ENCODE measurements around the gene GABRA5. TPM values are rescaled to one million over a fixed set of nuclear protein-coding genes. Genes with fewer than 3 reads are reported as not detected.

GABRA5 gene
- total and polyA plus RNA-seq, 2 of the 4 experiments (the other 2 are of a cell fraction) = 4.0 to 7.3 TPM

DNA sequence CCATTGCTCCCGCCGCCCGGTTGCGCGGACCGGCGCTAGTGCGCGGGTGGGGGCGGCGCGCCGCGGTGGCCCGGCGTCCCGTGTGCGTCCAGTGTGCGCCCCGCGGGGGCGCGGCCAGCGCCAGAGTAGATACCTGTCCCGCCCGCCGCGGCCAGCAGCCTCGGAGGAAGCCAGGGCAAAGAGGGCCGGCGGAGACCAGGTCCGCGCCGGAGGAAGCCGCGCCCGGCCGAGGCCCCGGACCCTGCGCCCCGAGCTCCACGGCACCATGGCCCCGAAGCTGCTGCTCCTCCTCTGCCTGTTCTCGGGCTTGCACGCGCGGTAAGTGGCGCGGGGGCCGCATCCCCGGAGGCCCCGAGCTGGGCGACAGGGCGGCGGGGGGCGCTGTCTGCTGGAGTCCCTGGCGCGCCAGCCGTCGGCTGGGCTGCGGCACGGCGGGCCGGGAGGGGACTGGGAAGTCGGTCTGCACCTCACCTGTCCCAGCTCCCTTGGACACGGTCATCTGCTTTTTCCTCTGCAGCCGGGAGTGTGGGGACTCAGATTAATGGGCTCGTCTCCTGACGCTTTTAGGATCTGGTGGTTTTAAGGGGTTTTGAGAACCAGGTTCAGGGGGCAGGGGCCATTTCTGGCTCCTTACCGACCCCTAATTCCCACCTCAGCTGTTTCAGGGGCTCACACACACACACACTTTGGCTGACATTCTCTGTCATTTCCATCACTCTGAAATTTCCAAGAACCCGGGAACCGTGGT lies 104.6 kb downstream of the GABRA5 start:
- in situ Hi-C loops (cut with MboI; ENCODE audit: low sequenced_read_pairs) (no loop called here), intact Hi-C loops (cut with micrococcal nuclease) (no loop called here), dilution Hi-C loops (cut with HindIII; ENCODE audit: low sequenced_read_pairs, unreplicated experiment) (no loop called here)
- Histone ChIP-seq H2AK5ac (ENCODE audit: low read depth, low read length) (no peak overlapping the region), H4K20me1 (ENCODE audit: insufficient read depth, low read length) (no peaks in the 10 kb centered on the region), H3K36me3 (ENCODE audit: control insufficient read depth, insufficient read depth, low read length) (no peaks in the 10 kb centered on the region), H3K4ac (ENCODE audit: low read depth, low read length) (no peak overlapping the region), H3K4me1 (ENCODE audit: control insufficient read depth, insufficient read depth, low read length) (no peaks in the 10 kb centered on the region), H3K18ac (ENCODE audit: low read depth, low read length) (no peak overlapping the region), H3K56ac (ENCODE audit: extremely low read depth, insufficient read depth, low read length) (no peak overlapping the region), H3K79me1 (ENCODE audit: low read depth in 1 of 2, low read length in 2 of 2) (no peaks in the 10 kb centered on the region), H3K4me3 (ENCODE audit: insufficient read depth, low read depth, low read length) (no peak overlapping the region), H3K4me2 (ENCODE audit: low read depth, low read length) (no peak overlapping the region), H2BK15ac (ENCODE audit: low read depth, low read length) (no peak overlapping the region), H3K9me1 (ENCODE audit: insufficient read depth, low read length) (no peaks in the 10 kb centered on the region), H3K27me3 (ENCODE audit: control insufficient read depth, insufficient read depth, low read length) (no peaks in the 10 kb centered on the region), H2BK20ac (ENCODE audit: low read depth, low read length) (no peak overlapping the region), H4K91ac (ENCODE audit: insufficient read depth, low read depth, low read length) (no peak overlapping the region), H4K5ac (ENCODE audit: low read depth, low read length) (no peak overlapping the region), H4K8ac (ENCODE audit: low read depth in 2 of 2, low read length in 2 of 2) (no peak overlapping the region), H3K14ac (replicated peaks; ENCODE audit: low read depth, low read length) (no peak overlapping the region), H2AK9ac (replicated peaks; ENCODE audit: low read depth, low read length, poor library complexity) (no peak overlapping the region), H2AFZ (replicated peaks; ENCODE audit: low read length, poor library complexity) (no peak overlapping the region), H2BK120ac (ENCODE audit: low read depth, low read length) (no peak overlapping the region), H3K9ac (ENCODE audit: low read depth, low read length) (no peak overlapping the region), H2BK5ac (ENCODE audit: low read depth, low read length, poor library complexity, severe bottlenecking) (no peak overlapping the region), H3K23ac (ENCODE audit: low read depth, low read length) (no peak overlapping the region), H3K9me3 (ENCODE audit: control insufficient read depth, insufficient read depth, low read length) (peaks cover 4% of the 10 kb centered on the region), H3K27ac (ENCODE audit: insufficient read depth, low read length) (no peak overlapping the region)
- TF ChIP-seq CHD1 (IDR thresholded peaks at IDR 0.05; ENCODE audit: low read depth, low read length) = no peak
- no peak for TF ChIP-seq NFE2L2 (IDR thresholded peaks at IDR 0.05; ENCODE audit: low read depth, low read length)
- TF ChIP-seq MAFK (IDR thresholded peaks at IDR 0.05; ENCODE audit: low read depth, low read length) = no peak
- TF ChIP-seq RAD21 (IDR thresholded peaks at IDR 0.05; ENCODE audit: low read length) = no peak
- no peak for TF ChIP-seq MAZ (IDR thresholded peaks at IDR 0.05; ENCODE audit: borderline replicate concordance, low read depth, low read length)
- TF ChIP-seq RCOR1 (IDR thresholded peaks at IDR 0.05; ENCODE audit: insufficient replicate concordance, low read length) = no peak
- DNase-seq (no peak), ATAC-seq (ENCODE audit: low read depth) (no peak)
- no TSS peak for BruUV-seq (replicated peaks)
- WGBS, 2 experiments (ENCODE audit: extremely low coverage in 2 of 2, insufficient read length in 1 of 2) = 4% methylated on average over 13 of the region's 72 CpGs; no CpG with 5 or more reads in 1 of the 2 experiments
- POLR2A ChIA-PET (ENCODE audit: unreplicated experiment) = no interaction called here
- CTCF ChIA-PET = no interaction called here

Measured in IMR-90 (cell line).